Kidney (tissue), 14 donors: ENCODE data around the gene DPP9. TPM values are rescaled to one million over a fixed set of nuclear protein-coding genes. Genes with fewer than 3 reads are reported as not detected.

Experiments
- DNase-seq, 5 donors: peaks; one replicate each; pipeline ENCODE4 v3.0.0-alpha.2; 2013 to 2020
- FAIRE-seq: peaks from 2 replicates; lab custom pipeline; 2012; peaks lifted over from hg19 to GRCh38; lab: Jason Lieb, UNC
- H3K27ac ChIP-seq, 2 donors: one replicate each; pipeline ENCODE4 v1.7.0; 2013; ENCODE audit warnings: low read depth in 2 of 2, low read length in 2 of 2, inconsistent platforms in 1 of 2
- H3K27me3 ChIP-seq: one replicate; pipeline ENCODE4 v1.7.1; 2013; ENCODE audit warnings: low read length, inconsistent platforms; ENCODE audit not compliant: control insufficient read depth, insufficient read depth
- H3K36me3 ChIP-seq, 3 donors: one replicate each; pipeline versions ENCODE4 v1.7.0 to v1.7.1; 2013; ENCODE audit warnings: low read length in 3 of 3, control low read depth in 1 of 3, inconsistent platforms in 1 of 3; ENCODE audit not compliant: insufficient read depth in 3 of 3, control insufficient read depth in 2 of 3
- H3K4me1 ChIP-seq, 3 donors: one replicate each; pipeline versions ENCODE4 v1.7.0 to v1.7.1; 2013; ENCODE audit warnings: low read length in 3 of 3, inconsistent platforms in 1 of 3, low read depth in 1 of 3; ENCODE audit not compliant: control insufficient read depth in 2 of 3, insufficient read depth in 2 of 3
- H3K4me3 ChIP-seq, 3 donors: one replicate each; pipeline versions ENCODE4 v1.7.0 to v1.8.1; 2013; ENCODE audit warnings: low read length in 3 of 3, control low read depth in 1 of 3, inconsistent platforms in 1 of 3
- H3K9ac ChIP-seq, 3 donors: one replicate each; pipeline versions ENCODE4 v1.7.0 to v1.7.1; 2013; ENCODE audit warnings: low read length in 3 of 3, control low read depth in 1 of 3, inconsistent platforms in 1 of 3
- H3K9me3 ChIP-seq, 3 donors: one replicate each; pipeline versions ENCODE4 v1.7.0 to v1.7.1; 2013; ENCODE audit warnings: low read length in 3 of 3, control low read depth in 1 of 3, inconsistent platforms in 1 of 3; ENCODE audit not compliant: control insufficient read depth in 2 of 3, insufficient read depth in 1 of 3
- intact Hi-C: fragments of 100-400 bp; cut with DNase I; formaldehyde crosslinking; loops from one replicate; pipeline ENCODE4 v1.11.1; 2022
- polyA plus RNA-seq: library from polyadenylated mRNA; stranded (reverse); fragments of 350-450 nt; fragmentation: Illumina TruSeq; extraction: RNeasy Lipid Tissue Mini Kit (QIAGEN cat#74804); gene quantifications from one replicate; pipeline ENCODE4 v1.2.3, GENCODE V29; 2014; ENCODE audit warnings: low read depth, low replicate concordance; ENCODE audit not compliant: insufficient read depth
- total RNA-seq: library from RNA; stranded (reverse); fragmentation: NEBNext Ultra II Directional; extraction: Animal tissue kit (Norgen Biotek cat#: 25700); gene quantifications from one replicate; pipeline ENCODE4 v1.2.1, GENCODE V29; 2021
- TF ChIP-seq, protein P1 (sequence below): IDR thresholded peaks from 3 replicates; pipeline ENCODE4 v1.5.1; 2012; ENCODE audit warnings: mild to moderate bottlenecking, moderate library complexity, borderline replicate concordance; ENCODE audit not compliant: insufficient read depth; ENCODE audit errors: extremely low read depth
- donor health status: control.
- donor health status: control.
- donor health status: control.
- donor health status: control.
- donor health status: control.
- donor health status: DM: yes; HTN: yes; CAD: no.
- donor health status: Normal renal cell carcinoma (clear cell type).

The DPP9 gene
- total and polyA plus RNA-seq, 2 donors from 2014 or later: 14.0 to 61.9 TPM

DNA sequence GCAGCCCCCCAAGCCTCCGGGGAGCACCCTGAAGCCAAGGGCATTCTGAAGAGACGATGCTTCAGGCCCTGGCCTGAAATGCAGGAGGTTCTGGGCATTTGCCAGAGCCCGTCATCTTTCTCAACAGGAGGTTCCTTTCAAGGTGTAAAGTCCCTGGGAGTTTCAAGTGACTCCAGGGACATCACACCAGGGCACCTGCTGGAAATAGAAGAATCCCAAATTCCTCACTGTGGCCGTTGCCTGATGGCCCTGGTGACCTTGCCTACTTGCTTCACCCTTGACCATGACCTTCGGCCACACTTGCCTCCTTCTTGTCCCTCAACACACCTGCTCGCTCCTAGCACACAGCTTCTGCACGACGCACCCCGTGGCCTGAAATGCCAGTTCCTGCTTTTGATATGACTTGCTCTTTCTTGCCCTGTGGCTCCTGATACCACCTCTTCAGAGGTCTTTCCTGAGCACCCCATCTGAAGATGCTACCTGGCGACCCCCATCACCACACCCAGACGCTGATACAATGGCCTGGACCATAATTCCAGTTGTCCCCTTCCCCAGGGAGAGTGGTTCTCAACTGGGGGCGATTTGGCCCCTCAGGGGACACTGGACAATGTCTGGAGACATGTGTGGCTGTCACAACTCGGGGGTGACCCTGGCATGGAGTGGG lies 3.5 kb downstream of the DPP9 start:
- DNase-seq (no peak), FAIRE-seq (no peak)
- Histone ChIP-seq H3K9ac (no peak overlapping the region), H3K36me3 (peaks cover 0 to 23% (median 12%) of the 10 kb centered on the region in 3 donors), H3K4me3 (no peak overlapping the region), H3K27ac (no peak overlapping the region), H3K4me1 (peaks cover 0 to 16% (median 0%) of the 10 kb centered on the region in 3 donors), H3K27me3 (no peaks in the 10 kb centered on the region), H3K9me3 (no peaks in the 10 kb centered on the region)
- TF ChIP-seq, protein P1, sequence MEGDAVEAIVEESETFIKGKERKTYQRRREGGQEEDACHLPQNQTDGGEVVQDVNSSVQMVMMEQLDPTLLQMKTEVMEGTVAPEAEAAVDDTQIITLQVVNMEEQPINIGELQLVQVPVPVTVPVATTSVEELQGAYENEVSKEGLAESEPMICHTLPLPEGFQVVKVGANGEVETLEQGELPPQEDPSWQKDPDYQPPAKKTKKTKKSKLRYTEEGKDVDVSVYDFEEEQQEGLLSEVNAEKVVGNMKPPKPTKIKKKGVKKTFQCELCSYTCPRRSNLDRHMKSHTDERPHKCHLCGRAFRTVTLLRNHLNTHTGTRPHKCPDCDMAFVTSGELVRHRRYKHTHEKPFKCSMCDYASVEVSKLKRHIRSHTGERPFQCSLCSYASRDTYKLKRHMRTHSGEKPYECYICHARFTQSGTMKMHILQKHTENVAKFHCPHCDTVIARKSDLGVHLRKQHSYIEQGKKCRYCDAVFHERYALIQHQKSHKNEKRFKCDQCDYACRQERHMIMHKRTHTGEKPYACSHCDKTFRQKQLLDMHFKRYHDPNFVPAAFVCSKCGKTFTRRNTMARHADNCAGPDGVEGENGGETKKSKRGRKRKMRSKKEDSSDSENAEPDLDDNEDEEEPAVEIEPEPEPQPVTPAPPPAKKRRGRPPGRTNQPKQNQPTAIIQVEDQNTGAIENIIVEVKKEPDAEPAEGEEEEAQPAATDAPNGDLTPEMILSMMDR: no peak
- intact Hi-C loops: no loop called here

DNA sequence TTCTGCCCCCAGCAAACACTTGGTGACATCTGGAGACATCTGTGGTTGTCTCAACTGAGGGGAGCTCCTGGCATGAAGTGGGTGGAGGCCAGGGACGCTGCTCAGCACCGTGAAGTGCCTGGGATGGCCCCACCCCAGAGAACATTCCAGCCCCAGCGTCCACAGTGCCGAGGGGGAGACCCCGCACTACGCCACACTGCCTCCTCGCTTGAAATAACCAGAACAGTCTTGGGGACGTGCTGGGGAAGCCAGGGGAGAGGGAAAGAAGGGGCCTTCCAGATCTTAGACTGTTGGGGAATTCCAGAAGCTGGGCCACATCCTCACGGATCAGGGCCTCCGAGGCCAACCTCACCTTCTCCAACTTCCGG lies 4.2 kb downstream of the DPP9 start:
- intact Hi-C loops: no loop called here
- H3K4me1 ChIP-seq: peaks cover 0 to 16% (median 0%) of the 10 kb centered on the region in 3 donors
- H3K27ac ChIP-seq: no peak overlapping the region
- peaks cover 0 to 24% (median 12%) of the 10 kb centered on the region in 3 donors for H3K36me3 ChIP-seq
- H3K27me3 ChIP-seq: no peaks in the 10 kb centered on the region
- no peaks in the 10 kb centered on the region for H3K9me3 ChIP-seq
- TF ChIP-seq, protein P1: no peak
- DNase-seq: no peak
- no peak overlapping the region for H3K4me3 ChIP-seq
- no peak overlapping the region for H3K9ac ChIP-seq
- FAIRE-seq: no peak

DNA sequence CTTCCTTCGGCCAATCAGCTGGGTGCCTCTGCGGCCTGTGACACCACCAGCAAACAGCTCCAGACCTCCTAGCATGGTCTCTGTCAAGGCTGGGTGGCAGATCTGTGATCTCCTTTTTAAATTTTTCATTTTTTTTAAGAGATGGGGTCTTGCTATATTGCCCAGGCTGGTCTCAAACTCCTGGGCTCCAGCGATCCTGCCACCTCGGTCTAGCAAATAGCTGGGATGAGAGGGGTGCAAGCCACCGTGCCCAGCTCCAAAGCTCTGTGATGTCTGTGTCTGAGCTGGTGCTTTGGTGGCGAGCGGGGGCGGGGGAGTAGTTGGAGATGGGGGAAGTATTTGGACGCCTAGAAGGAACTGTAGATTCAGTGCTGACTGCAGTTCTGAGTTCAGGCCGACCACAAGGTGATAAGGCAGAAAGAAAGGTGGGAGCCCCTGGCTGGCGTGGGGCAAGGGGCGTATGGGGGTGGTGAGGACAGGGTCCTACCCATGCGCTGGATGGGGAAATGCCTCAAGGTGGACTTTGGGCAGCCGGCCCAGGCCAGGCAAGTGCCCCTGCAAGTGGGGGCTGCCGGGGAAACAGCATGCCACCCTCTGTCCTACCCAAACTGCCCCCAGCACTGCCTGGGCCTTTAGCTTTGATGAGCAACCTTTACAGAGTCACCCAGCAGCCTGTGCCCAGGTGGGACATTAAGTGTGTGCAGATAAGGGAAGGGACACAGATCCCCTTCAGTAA lies 5.5 kb downstream of the DPP9 start:
- peaks cover 0 to 35% (median 12%) of the 10 kb centered on the region in 3 donors for H3K36me3 ChIP-seq
- no peaks in the 10 kb centered on the region for H3K9me3 ChIP-seq
- H3K27me3 ChIP-seq: no peaks in the 10 kb centered on the region
- no peak overlapping the region for H3K4me3 ChIP-seq
- intact Hi-C loops: no loop called here
- no peak for FAIRE-seq
- H3K9ac ChIP-seq: no peak overlapping the region
- TF ChIP-seq, protein P1: no peak
- peaks cover 0 to 15% (median 0%) of the 10 kb centered on the region in 3 donors for H3K4me1 ChIP-seq
- DNase-seq: no peak
- no peak overlapping the region for H3K27ac ChIP-seq
